Stimulated activated CD4-positive, alpha-beta T cell treated with anti-CD3 and anti-CD28 coated beads, Interleukin-1b, Interleukin-23, amount 100 ng/mL, for 4 hours (primary cell): ENCODE measurements around the gene SLX4IP.
A peak's percentile ranks its signal among the peaks of the same experiment; 100 is the strongest.

Experiments used
- DNase-seq, 2 donors: peaks; one replicate each; pipeline ENCODE4 v3.0.0-alpha.2; 2020; ENCODE audit warnings: low read depth in 2 of 2

The SLX4IP gene

DNA sequence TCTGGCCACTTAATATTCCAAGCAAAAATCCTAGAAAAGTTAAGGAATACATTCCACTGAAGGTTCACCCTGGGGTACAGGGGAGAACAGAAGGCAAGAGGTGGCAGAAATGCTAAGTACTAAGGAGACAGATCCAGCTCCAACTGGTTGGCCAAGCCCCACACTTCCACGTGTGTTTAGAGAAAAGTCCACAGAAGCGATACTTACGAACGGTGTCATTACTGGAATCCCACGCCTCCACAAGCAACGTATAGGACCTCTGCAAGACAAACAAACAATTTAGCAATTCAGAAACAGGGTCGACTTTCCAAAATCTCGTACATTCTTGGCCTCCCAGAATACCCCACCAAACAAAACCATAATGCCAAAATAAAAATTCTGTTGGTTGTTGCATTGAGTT, 228.7 kb downstream of the SLX4IP start:
- no peak for DNase-seq

DNA sequence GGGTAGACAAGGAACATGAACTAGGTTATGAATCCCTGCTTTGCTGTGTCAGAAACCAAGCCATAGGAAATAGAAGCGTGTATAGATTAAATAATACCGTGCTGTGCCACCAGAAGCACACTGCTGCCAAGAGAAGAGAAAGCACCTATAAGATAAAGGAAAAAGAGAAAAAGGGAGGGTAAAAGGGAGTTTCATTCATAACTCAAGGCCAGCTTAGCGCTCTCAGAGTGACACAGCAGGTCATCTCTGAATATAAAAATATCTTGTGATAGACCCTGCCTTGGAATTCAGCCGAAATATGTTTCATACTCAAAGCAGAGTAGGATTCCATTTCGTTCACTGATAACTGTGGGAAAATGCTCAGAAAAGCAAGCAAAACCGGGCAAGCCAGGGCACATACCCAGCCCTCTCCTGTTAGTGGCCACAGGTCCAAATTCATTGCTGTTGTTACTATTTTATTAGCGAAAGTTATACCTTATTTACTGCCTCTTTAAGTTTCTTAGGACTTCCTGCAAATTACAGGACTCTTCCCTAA, 230.0 kb downstream of the SLX4IP start:
- DNase-seq = no peak

DNA sequence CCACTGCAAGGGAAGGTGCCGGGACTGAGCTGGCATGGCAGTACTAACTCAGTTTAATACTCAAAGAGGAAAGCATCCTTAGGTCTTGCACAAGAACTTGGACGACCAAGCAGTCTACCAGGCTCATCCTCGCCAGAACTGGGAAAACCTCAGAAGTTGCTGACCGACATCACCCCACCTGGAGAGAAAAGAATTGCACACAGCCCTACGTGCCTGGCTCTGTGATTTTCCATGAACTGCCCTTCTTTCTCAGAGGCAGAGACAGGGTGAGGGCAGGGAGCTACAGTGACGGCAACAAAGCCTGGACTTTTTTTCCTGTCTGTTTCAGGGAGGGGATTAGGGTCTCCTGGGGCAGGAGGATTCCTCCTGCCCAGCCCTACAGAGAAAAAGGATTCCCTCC, 230.7 kb downstream of the SLX4IP start:
- no peak for DNase-seq

DNA sequence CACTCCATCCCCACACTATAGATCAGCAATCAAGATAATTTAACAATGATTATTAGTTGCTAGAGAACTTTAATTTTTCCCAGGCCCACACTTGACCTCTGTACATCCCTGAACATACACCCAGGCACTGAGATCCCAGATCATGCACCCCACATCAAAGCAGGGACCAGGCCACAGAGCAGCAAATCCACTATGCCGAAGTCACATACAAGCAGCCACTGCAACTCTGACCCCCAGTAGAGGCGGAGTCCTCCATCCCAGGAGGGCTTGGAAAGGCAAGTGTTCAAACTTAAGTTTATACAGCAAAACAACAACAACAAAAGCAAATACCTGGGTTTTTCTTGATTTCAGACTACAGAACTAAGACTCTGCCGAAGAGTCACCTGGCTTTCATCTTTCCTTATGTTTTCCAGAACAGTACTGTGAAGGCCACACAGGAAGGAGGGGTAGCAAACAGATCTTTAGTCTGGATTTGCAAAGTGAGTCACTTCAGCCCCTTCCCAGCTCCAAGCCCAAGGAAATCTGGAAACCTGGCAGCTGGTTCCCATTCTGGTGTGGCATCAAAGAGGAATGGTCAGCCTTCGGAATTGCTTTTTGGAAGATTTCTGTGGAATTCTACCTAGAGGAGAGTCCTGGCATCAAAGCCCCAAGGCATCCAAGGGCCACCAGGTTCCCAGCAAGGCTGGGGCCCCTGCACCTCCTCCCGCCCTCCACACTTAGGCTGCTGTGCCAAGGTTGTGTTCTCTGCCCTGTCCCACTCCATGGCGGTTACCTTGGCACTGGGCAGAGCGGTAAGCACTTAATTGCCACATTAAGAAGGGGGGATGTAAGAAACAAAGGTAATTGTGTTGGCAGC, 231.3 kb downstream of the SLX4IP start:
- no peak for DNase-seq

DNA sequence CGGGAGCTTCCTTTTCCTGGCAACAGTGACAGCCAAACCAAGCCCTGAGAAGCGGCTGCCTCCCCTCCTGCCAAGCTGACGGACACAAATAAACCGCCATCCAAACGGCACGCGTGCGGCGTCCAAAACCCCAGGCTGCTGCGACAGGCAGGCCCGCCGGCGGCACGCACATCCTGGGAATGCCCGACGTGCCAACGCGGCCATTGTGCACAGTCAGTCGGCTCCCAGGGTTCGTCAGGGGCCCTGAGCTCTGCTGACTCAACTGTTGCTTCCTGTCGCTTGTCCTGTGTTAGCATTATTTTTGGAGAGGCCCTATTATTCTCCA, 231.9 kb downstream of the SLX4IP start:
- DNase-seq = no peak

DNA sequence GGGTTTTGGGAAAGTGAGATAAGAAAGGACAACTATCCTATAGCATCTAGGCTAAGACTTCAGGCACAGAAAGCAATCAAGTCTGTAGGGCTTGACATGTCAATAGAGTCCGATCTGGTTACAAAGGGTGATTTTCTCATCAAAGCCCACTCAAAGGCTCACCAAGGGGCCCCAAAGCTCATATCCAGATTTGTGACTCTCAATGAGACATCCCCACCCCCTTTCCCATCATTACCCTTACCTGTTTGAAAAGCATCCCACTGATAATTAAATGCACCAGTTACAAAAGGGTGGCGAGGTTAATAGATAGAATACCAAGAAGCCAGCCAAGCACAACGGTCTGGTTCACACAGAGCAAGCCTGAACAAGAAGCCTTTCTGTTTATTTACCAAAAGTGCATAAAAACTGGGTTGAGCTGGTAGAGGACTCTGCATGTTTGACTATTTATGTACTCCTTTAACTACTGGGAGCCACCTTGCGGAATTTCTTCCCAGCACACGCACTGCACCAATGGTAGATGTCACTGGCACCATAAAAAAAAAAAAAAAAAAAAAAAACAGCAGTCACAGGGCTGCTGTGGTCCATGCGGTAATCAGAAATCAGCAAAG, 232.6 kb downstream of the SLX4IP start:
- no peak for DNase-seq

DNA sequence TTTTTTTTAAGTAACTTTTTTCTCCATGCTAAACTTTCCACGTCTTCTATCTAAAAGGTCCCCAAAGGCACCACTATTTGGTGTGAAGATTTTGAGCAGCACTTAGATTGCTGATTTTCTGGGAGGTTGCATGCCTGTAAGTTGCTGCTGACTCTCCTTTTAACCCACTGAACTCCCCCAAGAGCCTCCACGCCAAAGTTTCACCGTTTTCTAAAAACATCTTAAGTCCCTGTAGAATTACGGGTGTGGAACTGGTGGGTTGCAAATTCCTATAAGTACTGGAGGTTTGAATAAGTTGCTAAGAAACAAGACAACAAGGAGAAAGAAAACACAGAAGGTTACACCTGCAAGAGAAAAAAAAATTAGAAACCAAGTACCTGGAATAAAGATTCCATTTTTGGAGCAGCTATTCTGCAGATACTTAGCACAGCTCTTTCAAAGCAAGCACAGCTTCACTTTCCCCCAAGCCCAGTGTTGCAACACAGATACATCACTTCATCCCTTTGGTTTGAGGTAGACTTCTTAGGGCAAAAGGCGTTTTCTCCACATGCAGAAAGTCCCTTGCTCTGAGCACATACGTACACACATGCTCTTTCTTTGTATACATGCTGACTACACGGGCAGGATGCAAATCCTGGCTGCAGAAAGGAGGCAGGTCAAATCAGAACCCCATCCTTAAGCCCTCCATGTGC, 233.7 kb downstream of the SLX4IP start:
- DNase-seq = no peak

DNA sequence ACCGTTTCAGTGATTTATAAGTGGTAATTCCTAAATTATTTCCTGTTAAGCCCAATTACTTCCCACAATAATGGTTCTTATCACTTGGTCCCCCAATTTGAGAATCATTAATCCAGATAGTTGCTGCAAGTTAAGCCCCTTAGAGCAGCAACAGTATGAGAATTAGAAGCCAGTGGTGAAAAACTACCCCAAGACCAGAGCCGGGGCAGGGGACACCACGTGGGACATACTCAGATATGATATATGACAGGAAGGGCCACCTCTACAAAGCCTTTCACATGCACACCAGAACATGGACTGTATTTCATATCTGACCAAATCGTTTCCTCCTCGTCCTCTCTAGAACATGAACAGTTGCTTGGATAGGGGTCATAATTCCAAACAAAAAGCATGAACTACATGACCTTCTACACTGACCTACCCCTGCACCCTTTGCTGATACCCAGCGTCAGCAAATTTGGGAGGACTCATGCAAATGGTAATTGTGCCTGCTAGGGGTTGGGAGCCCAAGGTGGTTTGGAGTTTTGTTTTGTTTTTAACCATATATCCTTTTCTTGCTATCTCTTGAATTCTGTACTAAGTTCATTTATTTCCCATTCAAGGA, 234.8 kb downstream of the SLX4IP start:
- DNase-seq = no peak

DNA sequence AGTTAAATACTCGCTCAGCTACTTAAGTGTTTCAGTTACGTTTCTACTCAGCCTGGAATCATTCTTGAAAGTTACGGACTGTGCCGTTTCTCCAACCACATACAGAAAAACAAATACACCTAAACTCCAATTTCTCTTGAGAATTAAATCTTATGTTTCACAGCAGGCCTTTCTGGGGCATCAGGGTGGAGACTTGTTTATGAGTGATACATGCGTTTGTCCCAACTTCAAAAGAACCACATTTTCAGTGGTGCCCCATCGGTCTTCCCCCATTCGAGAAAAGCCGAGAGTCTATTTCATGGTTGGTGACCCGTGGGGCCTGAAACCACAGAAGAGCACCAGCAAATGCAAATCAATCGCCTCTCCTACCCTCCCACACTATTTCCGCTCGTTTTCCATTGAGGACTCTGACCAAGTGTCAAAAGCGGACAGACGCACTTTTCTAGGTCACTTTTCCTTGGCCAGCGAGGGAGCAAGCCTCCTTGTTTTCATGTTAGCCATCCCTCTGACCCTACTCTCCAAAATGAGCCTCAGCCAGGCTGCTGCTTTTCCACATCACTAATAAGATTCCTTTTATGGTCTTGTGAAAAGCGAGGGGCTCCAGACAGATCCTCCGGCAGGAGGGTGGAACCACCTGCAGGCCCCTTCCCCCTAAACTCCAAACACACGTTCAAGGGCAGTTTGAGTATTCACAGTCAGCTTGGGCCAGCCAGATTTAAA, 235.6 kb downstream of the SLX4IP start:
- DNase-seq = no peak

DNA sequence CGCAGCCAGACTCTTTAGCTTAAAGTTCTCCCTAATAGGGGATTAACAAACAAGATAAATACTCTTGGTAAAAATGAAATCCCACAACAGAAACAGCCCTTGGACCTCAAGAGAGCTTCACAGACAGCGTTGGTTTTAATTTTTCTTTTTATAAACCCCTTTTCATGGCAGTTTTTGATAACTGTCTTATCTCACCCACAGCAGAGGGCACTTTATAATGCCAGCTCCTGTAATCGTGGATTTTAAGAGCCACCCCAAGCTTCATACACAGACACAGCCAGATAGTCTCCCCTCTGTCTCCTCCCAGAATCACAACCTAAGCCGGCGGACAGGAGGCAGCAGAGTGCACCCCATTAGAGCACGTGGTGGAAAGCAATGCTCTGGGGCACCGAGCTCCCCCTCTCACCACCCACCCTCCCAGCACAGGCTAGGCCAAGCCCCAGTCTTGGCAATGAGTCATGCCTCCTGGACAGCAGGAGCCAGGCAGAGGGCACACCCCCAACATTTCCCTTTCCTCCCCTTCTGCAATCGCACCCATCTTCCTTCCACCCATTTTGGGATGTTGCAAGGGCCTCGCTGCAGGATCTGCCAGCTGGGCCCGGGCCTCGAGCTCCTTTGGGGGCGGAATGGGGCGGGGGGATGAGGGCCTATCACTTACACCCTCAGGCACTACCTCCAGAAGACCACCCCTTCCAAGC, 236.3 kb downstream of the SLX4IP start:
- no peak for DNase-seq

DNA sequence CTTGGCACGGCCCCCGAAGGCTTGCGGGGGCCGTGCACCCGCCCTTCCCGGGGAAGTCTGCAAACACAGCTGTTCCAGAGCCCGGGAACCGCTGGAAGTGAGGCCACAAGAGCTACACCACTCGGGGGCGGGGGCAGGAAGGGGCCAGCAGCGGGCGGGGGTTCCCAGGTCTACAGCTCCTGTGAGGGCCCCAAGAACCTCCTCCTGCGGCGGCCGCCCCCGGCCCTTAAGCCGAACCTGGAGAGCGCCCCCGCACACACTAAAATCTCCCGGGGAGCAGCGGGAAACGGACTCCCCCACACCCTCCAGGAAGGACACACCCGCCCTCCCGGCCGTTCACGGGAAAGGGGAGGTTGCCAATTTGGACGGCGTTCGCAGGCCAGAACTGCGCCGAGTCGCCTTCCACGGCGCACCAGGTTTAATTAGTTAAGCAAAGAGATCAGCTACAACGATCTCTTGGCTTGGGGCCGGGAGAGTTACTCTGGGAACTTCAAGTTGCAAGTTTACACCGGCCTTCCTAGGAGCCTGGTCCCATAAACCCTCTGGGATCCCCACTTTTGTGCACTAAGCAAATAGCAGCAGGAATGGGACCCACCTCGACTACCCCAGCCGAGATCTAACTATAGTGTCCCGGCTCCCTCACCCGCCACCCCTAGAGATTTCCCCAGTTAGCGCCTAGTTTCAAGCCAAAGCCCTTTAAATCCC, 237.0 kb downstream of the SLX4IP start:
- peak in 1 of 2 donors; percentile 1 for DNase-seq

DNA sequence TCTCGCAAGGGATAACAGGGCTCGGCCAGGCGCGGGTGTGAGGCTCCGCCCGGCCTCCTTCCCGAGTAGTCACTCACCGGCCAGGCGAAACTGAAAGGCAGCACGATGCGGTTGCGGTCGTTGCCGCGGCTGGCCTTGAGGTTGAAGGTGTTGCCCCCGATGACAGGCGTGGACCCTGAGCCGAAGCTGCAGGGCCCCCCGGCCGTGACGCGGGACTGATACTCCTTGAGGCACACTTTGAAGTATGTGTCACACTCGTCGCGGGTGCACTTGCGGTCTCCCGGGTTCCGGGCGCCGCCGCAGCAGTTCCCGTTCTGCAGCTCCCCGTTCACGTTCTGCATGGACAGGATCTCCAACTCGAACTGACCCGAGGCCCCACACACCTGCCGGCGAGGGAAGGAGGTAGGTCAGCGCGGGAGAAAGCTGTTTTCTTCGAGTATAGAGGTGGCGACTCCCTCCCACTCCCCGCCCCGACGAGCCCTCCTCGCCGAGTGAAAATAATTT, 237.6 kb downstream of the SLX4IP start:
- peak in 1 of 2 donors; percentile 14 for DNase-seq

DNA sequence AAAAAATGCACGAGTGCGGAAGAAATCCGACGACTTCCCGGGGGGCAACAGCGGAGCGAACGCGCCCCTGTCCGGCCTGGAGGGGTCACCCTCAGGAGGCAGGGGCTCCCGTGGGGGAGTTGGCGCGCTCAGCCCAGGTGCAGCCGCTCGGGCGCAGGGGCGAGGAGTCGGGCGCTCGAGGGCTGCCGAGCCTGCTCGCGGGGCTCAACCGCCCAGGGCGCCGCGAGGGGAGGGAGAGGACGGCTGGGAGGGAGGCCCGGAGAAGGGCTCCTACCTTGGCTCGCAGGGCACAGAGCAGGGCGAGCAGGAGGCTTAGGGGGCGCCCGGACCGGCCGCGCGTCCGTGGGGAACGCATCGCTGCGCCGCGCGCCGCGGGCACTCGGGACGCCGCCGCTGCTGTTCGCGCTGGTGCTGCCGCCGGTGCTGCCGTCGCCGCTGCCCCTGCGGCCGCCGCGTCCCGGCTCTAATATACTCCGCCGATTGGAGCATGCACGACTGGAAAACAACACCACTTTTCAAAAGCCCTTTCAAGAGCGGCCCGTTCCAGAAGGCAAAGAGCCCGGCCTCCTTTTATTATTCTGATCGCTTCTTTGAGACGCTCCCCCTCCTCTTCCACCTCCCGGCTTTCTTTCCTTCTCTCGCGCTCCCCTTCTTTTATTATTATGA, 238.2 kb downstream of the SLX4IP start:
- DNase-seq = peak in 1 of 2 donors; percentile 7

DNA sequence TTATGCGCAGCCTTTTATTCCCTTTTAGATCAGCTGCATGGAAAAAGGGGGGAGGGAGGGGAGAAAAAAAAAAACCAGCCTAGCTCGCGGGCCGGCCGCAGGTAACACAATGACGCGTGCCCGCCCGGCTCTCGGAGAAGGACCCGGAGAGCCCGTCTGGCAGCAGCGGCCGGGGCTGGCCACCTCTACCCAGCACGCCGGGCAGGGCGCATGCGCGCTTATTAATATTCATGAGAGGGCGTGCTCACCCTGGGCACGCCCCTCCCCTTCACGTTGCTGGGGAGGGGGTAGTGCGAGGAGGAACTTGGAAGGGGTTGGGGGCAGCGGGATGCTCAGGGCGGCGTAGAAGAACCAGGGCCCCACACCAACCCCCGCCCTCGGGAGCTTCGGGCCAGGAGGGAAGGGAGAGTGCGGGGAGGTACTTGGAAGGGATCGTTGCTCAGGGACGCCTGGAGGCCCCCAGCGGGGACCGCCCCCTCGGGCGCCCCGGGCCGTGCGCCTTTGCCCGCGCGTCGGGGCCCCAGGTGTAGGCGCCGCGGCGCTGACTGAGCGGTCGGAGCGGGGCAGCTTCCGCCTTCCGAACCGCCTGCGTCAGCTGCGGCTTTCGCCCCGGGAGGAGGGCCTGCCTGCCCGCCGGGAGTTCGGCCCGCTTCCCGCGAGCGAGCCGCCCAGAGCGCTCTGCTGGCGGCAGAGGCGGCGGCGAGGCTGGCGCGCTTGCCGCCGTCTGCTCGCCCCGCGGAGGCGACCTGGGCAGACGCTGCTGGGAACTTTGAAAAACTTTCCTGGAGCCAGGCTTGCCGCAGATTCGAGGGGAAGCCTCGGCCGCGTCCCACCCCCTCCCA, 239.0 kb downstream of the SLX4IP start, which contains the start of gene JAG1:
JAG1 (minus strand) TSS at position 158 of the 842 bp plus-strand sequence. CDS start 469 bp downstream, outside the sequence.
- peak in 1 of 2 donors; percentile 32 for DNase-seq

DNA sequence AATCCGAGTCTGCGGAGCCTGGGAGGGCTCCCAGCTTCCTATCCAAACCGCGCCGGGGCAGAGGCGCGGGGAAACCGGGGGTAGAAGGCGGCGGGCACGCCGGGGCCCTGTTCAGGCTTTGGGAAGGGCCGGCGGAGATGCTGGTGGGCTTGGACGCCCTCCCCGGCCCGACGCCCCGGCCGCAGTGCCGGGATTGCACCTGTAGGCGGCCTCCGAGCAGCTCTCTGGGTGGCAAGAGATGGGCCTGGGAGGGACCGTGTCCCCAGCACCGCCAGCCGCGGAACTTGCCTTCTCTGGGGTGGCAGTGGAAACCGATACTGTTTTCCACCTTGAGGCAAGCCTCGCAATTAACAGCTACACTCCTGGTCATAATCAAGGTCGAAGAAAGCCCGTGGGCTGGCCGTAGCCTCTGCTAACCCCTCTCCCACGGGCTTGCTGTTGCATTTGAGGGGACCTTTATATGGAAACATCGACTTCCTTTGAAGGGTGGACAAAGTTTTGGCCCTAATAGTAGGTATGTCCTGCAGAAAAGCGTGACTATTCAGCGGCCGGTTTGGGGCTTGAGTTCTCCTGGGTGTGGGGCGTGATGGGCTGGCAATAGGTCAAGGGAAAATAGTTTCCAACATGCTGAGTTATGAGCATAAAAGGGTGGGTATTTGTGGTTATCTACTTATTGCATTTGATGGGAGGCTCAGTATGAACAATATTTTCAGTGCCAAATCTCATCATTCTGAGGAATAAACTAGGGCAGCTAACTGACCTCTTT, 239.8 kb downstream of the SLX4IP start:
- DNase-seq = peak in 1 of 2 donors; percentile 15

DNA sequence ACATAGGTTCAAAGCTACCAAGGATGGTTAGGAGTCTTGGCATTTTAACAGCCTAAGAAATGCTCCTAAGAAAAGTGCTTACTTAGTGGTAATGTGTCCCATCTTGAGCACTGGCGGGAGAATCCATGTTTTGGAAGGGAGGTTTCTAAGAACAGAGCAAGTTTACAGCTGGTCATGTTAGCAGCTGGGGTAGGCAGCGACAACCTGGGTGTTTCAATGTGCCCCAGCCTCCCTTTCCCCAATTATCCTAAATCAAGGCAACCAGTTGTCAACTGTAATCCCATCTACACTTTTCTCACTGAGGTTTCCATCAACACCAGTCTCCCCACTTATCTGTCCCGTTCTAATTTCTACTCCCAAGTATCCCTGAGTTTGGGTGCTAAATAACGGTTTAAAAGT, 240.3 kb downstream of the SLX4IP start:
- DNase-seq = no peak

DNA sequence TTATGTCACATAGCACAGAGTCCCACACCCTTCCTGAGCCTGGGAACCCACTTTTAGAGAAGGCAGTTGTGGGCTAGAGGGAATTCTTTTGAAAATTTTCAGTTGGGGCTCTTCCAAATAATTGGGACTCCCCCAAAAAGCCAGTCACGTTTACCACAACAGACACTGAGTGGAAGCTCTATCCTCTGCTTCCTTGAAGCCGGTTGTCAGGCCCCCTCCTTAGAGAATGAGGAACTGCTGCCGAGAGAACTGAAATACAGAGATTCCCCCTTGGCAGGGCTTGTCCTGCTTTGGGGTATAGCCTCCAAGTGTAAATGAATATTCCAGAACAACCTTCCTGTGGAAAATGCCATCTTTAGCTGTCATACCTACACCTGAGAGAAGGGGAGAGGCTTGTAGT, 241.4 kb downstream of the SLX4IP start:
- DNase-seq = no peak
